ENCODE results near the gene METTL25B. TPM values are rescaled to one million over a fixed set of nuclear protein-coding genes. Genes with fewer than 3 reads are reported as not detected.

METTL25B gene
- total and polyA plus RNA-seq, 2 donors (not counting 3 experiments of a cell fraction or from before 2014, with no cell fraction given): 12.8 to 15.0 TPM

GRCh38 chr1:156767879-156768604 is 39.8 kb downstream of the METTL25B start:
- CTCF ChIA-PET: interaction anchor here (0.7 to 4.2 kb wide), 8 partner anchors 9 to 78 kb away, joined by 3 to 52 read pairs (median 12); partner anchors contain the start of genes HDGF, ISG20L2, METTL25B and MRPL24
- peaks cover 18% of the 10 kb centered on the region for H3K4me1 ChIP-seq (ENCODE audit: control insufficient read depth, extremely low read depth, insufficient read depth, low read length)
- peak overlapping the region; percentile 65 to 91 (median 68) for H3K4me3 ChIP-seq (replicated peaks in 1 of 3; ENCODE audit: insufficient read depth in 1 of 3, low read depth in 1 of 3, low read length in 3 of 3)
- intact Hi-C loops (cut with micrococcal nuclease): loop anchor here (1.0 kb wide), 5 partner anchors 17 to 92 kb away; partner anchors contain the start of genes HDGF, ISG20L2, METTL25B and MRPL24
- peak overlapping the region; percentile 80 for H3K27ac ChIP-seq (ENCODE audit: insufficient read depth, low read depth, low read length)
- H3K9me1 ChIP-seq (replicated peaks; ENCODE audit: control insufficient read depth, extremely low read depth, insufficient read depth, low read length): no peaks in the 10 kb centered on the region
- H3K36me3 ChIP-seq (ENCODE audit: control insufficient read depth in 2 of 2, extremely low read depth in 1 of 2, insufficient read depth in 2 of 2, low read length in 2 of 2): peaks cover 6 to 7% of the 10 kb centered on the region in 2 experiments
- H2AFZ ChIP-seq (ENCODE audit: low read depth, low read length): no peak overlapping the region
- H3K79me2 ChIP-seq (ENCODE audit: control insufficient read depth, insufficient read depth, low read length): peaks cover 53% of the 10 kb centered on the region
- peak overlapping the region; percentile 93 for H3K9ac ChIP-seq (replicated peaks; ENCODE audit: extremely low read depth, insufficient read depth, low read length)
- dilution Hi-C loops (cut with MboI; ENCODE audit: extremely low pct_ligation_motif_present, low sequenced_read_pairs): no loop called here
- no peaks in the 10 kb centered on the region for H3K27me3 ChIP-seq (ENCODE audit: control insufficient read depth in 2 of 2, insufficient read depth in 2 of 2, low read length in 2 of 2)
- no TSS peak for BruUV-seq (replicated peaks)
- no peaks in the 10 kb centered on the region for H3K9me3 ChIP-seq (replicated peaks; ENCODE audit: control insufficient read depth, insufficient read depth, low read length)
- TF ChIP-seq MYC (IDR thresholded peaks at IDR 0.05; ENCODE audit: low read depth, low read length) (no peak), FOS (IDR thresholded peaks at IDR 0.05; ENCODE audit: borderline replicate concordance, insufficient read depth, low read length) (no peak), JUN (IDR thresholded peaks at IDR 0.05; ENCODE audit: borderline replicate concordance, insufficient read depth, insufficient read length, low read depth) (no peak), MAX (IDR thresholded peaks at IDR 0.05; ENCODE audit: insufficient read depth, insufficient read length) (no peak), EZH2 (IDR thresholded peaks at IDR 0.05; ENCODE audit: borderline replicate concordance, low read depth, low read length, severe bottlenecking) (no peak), GATA2 (IDR thresholded peaks at IDR 0.05; ENCODE audit: insufficient read depth, insufficient read length, low read depth, low read length) (no peak), POLR2A (IDR thresholded peaks at IDR 0.05; ENCODE audit: low read depth, low read length) (no peak), POLR2AphosphoS5 (IDR thresholded peaks at IDR 0.05; ENCODE audit: insufficient read depth, low read depth, low read length) (no peak), CTCF (IDR thresholded peaks at IDR 0.05; ENCODE audit: extremely low read depth in 1 of 2, insufficient read depth in 1 of 2, low read depth in 1 of 2, low read length in 2 of 2) (no peak)
- peaks cover 7% of the 10 kb centered on the region for H4K20me1 ChIP-seq (replicated peaks; ENCODE audit: control insufficient read depth, extremely low read depth, insufficient read depth, low read length)
- H3K4me2 ChIP-seq (ENCODE audit: insufficient read depth, low read length): peak overlapping the region; percentile 76
- peak; percentile 35 for FAIRE-seq
- POLR2A ChIA-PET: interaction anchor here (1.4 to 3.2 kb wide), 3 partner anchors 17 to 40 kb away, joined by 7 to 27 read pairs (median 14); partner anchors contain the start of genes HDGF, ISG20L2, METTL25B and MRPL24
- peak; percentile 42 for DNase-seq (ENCODE audit: low read depth, low spot score)

Data from endothelial cell of umbilical vein (primary cell).